ENCODE results near the gene TMC1. TPM values are rescaled to one million over a fixed set of nuclear protein-coding genes. Genes with fewer than 3 reads are reported as not detected.

Gene TMC1
- total and polyA plus RNA-seq, 11 donors: 0.07 to 0.75 (median 0.33) TPM; not detected in 5

DNA sequence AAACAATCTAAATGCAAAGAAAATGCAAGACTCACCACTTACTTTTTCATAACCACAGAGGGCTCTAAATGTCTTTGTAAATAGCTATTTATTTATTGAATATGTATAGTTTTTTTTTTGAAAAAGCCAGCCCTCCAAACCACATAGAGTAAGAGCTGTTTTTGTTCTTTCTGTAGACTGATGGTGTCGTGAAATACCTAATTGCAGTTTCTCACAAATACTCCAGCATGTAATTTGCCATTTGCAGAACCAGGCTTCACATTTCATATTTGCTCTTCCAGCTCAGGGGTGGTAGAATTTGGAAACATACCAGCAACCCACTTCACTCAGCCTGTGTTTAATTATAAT lies 159.8 kb downstream of the TMC1 start:
- ATAC-seq (no peak), DNase-seq (no peak)
- Histone ChIP-seq H3K27ac (no peak overlapping the region), H3K4me3 (no peak overlapping the region), H3K4me1 (no peaks in the 10 kb centered on the region), H3K36me3 (no peaks in the 10 kb centered on the region), H3K9me3 (no peaks in the 10 kb centered on the region), H3K27me3 (no peaks in the 10 kb centered on the region)
- intact Hi-C loops (cut with DNase I): no loop called here
- TF ChIP-seq POLR2A (IDR thresholded peaks at IDR 0.05): no peak
- WGBS, 4 donors: 64 to 79% (median 65%) methylated on average over 1 of the region's 1 CpG

DNA sequence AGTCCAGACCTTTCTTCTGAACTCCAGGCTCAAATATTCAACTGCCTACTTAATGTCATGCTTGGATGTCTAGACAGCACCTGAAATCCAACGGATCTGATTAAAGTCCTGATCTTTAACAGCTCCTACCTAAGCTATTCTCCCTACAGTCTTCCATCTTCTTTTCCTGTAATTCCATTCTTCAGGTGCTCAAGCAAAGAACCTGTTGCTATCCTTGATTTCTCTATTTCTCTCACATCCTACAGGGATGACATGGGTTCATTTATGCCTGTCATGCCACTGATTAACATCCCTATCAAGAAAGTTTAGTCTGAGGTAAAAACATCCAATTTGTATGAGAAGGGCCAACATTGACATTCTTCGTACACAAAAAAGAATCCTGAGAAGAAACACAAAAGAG lies 163.2 kb downstream of the TMC1 start:
- Histone ChIP-seq H3K4me3 (no peak overlapping the region), H3K27ac (no peak overlapping the region), H3K9me3 (no peaks in the 10 kb centered on the region), H3K36me3 (no peaks in the 10 kb centered on the region), H3K27me3 (no peaks in the 10 kb centered on the region), H3K4me1 (no peaks in the 10 kb centered on the region)
- TF ChIP-seq, protein P1, sequence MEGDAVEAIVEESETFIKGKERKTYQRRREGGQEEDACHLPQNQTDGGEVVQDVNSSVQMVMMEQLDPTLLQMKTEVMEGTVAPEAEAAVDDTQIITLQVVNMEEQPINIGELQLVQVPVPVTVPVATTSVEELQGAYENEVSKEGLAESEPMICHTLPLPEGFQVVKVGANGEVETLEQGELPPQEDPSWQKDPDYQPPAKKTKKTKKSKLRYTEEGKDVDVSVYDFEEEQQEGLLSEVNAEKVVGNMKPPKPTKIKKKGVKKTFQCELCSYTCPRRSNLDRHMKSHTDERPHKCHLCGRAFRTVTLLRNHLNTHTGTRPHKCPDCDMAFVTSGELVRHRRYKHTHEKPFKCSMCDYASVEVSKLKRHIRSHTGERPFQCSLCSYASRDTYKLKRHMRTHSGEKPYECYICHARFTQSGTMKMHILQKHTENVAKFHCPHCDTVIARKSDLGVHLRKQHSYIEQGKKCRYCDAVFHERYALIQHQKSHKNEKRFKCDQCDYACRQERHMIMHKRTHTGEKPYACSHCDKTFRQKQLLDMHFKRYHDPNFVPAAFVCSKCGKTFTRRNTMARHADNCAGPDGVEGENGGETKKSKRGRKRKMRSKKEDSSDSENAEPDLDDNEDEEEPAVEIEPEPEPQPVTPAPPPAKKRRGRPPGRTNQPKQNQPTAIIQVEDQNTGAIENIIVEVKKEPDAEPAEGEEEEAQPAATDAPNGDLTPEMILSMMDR (IDR thresholded peaks at IDR 0.05): no peak
- TF ChIP-seq POLR2A (IDR thresholded peaks at IDR 0.05): no peak
- ATAC-seq: no peak
- WGBS, 4 donors: 84 to 89% (median 87%) methylated on average over 2 of the region's 2 CpGs
- intact Hi-C loops (cut with DNase I): no loop called here
- DNase-seq: no peak

DNA sequence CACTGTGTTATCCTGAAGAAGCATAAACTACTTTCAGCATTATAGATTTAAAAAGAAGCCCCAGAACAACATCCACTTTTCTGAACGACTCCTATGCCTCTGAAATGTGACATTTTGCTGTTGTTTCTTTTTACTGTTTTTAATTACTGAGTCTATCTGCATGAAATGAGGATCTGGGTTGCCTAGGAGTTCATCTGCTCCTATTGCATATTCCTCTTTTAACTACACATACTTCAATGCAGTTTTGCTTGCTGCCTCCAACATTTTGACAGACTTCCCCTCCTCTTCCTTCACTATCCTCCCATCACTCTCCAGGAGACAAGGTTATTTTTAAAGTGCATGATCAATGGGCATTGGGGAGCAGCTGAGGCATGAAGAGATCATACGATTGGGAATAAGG lies 164.5 kb downstream of the TMC1 start:
- WGBS, 4 donors: 57 to 71% (median 67%) methylated on average over 2 of the region's 2 CpGs

DNA sequence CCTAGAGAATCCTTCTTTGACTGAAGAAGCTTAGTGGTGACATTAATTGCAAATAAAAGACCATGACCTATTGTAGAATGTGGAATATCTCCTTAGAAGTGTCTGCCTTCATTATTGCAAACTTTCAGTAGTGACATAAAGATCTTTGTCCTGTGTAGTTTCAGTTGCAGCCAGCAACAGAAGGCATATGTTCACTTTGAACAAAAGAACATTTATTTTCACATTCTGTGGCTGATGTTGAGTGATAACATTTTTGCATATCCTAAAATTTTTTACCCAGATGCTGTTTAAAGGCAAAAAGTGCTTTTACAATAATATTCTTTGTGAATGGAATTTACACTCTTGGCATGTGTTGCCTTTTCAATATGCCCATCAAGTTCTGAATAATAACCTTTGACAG lies 165.9 kb downstream of the TMC1 start:
- TF ChIP-seq POLR2A (IDR thresholded peaks at IDR 0.05): no peak
- TF ChIP-seq, protein P1 (IDR thresholded peaks at IDR 0.05): no peak
- H3K36me3 ChIP-seq: no peaks in the 10 kb centered on the region
- no peak overlapping the region for H3K27ac ChIP-seq
- no peaks in the 10 kb centered on the region for H3K4me1 ChIP-seq
- peaks cover 0 to 9% (median 0%) of the 10 kb centered on the region in 12 donors for H3K9me3 ChIP-seq
- H3K27me3 ChIP-seq: no peaks in the 10 kb centered on the region
- no peak overlapping the region for H3K4me3 ChIP-seq
- ATAC-seq (no peak), DNase-seq (no peak)
- intact Hi-C loops (cut with DNase I): no loop called here

More for the DNA sequence above, 164.5 kb downstream of the TMC1 start:
- H3K27me3 ChIP-seq: no peaks in the 10 kb centered on the region
- no peak for TF ChIP-seq POLR2A (IDR thresholded peaks at IDR 0.05)
- TF ChIP-seq, protein P1 (IDR thresholded peaks at IDR 0.05): no peak
- H3K4me3 ChIP-seq: no peak overlapping the region
- H3K27ac ChIP-seq: no peak overlapping the region
- no peaks in the 10 kb centered on the region for H3K36me3 ChIP-seq
- intact Hi-C loops (cut with DNase I): no loop called here
- DNase-seq (no peak), ATAC-seq (no peak)
- H3K4me1 ChIP-seq: no peaks in the 10 kb centered on the region
- peaks cover 0 to 9% (median 0%) of the 10 kb centered on the region in 12 donors for H3K9me3 ChIP-seq

GRCh38 chr9:72691671-72692070 lies 170.3 kb downstream of the TMC1 start:
- Histone ChIP-seq H3K4me3 (no peak overlapping the region), H3K9me3 (peaks cover 0 to 9% (median 0%) of the 10 kb centered on the region in 12 donors), H3K27ac (no peak overlapping the region), H3K4me1 (no peaks in the 10 kb centered on the region), H3K36me3 (no peaks in the 10 kb centered on the region), H3K27me3 (no peaks in the 10 kb centered on the region)
- intact Hi-C loops (cut with DNase I): no loop called here
- ATAC-seq (no peak), DNase-seq (no peak)
- TF ChIP-seq POLR2A (IDR thresholded peaks at IDR 0.05): no peak
- TF ChIP-seq, protein P1 (IDR thresholded peaks at IDR 0.05): no peak
